ENCODE data around the gene PRDM8.

DNA sequence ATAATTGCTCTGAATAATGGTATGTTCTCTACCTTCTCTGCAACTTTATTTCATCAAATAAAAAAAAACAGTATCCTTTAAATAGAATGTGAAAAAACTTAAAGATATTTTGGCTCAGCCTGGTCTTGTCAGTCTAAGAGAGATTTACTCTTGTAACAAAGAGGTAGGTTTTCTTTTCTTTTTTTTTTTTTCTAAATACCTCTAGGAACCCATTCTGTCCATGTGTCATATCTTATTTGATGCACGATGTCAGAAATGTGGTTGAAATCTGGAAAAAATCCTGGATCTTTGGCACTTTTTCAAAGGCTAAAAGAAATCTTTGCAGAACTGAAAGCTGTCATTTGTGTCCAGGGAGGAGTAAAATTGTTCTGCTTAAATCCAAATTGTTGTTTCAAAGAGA is 51.8 kb downstream of the PRDM8 start:
- TF ChIP-seq EZH2phosphoT487 (IDR thresholded peaks at IDR 0.05; ENCODE audit: insufficient read depth, low read depth) = no peak
- no peak for TF ChIP-seq EZH2 (IDR thresholded peaks at IDR 0.05; ENCODE audit: insufficient read depth, poor library complexity, severe bottlenecking)

All from GM23248 (cell line).